Spleen (tissue), 13 donors: ENCODE measurements around the gene CLEC4E. TPM values are rescaled to one million over a fixed set of nuclear protein-coding genes. Genes with fewer than 3 reads are reported as not detected.
"Not testable (repeated sequence)": the region's sequence is repeated elsewhere in the genome, so short reads cannot be mapped to it uniquely, and the experiment has no call there.

Experiments
- DNase-seq: peaks from one replicate; pipeline ENCODE4 v3.0.0-alpha.2; 2020
- H3K27ac ChIP-seq, 8 donors: fragments of 200-600 bp; sonication (generic) in 7 of 8; 1 replicate in 4 of 8; 2 replicates in 4 of 8; pipeline versions ENCODE4 v1.5.0 to v1.8.0; 2016 to 2021; ENCODE audit warnings: inconsistent platforms in 4 of 8, mild to moderate bottlenecking in 4 of 8, moderate library complexity in 1 of 8
- H3K27me3 ChIP-seq, 7 donors: fragments of 200-600 bp; sonication (generic) in 6 of 7; replicated peaks in 1 of 7; 1 replicate in 4 of 7; 2 replicates in 3 of 7; pipeline versions ENCODE4 v1.5.0 to v1.8.0; 2016 to 2021; ENCODE audit warnings: inconsistent platforms in 3 of 7, mild to moderate bottlenecking in 1 of 7
- H3K36me3 ChIP-seq, 6 donors: fragments of 200-600 bp; sonication (generic) in 5 of 6; 1 replicate in 4 of 6; 2 replicates in 2 of 6; pipeline versions ENCODE4 v1.5.0 to v1.8.0; 2016 to 2021; ENCODE audit warnings: inconsistent platforms in 2 of 6
- H3K4me1 ChIP-seq, 6 donors: fragments of 200-600 bp; sonication (generic) in 5 of 6; 1 replicate in 3 of 6; 2 replicates in 3 of 6; pipeline versions ENCODE4 v1.5.0 to v1.8.0; 2016 to 2021; ENCODE audit warnings: inconsistent platforms in 3 of 6
- H3K4me3 ChIP-seq, 8 donors: fragments of 200-600 bp; sonication (generic) in 7 of 8; 1 replicate in 4 of 8; 2 replicates in 4 of 8; pipeline versions ENCODE4 v1.5.0 to v1.8.0; 2016 to 2021; ENCODE audit warnings: inconsistent platforms in 4 of 8, mild to moderate bottlenecking in 4 of 8, moderate library complexity in 2 of 8
- H3K9me3 ChIP-seq, 8 donors: fragments of 200-600 bp; sonication (generic) in 7 of 8; 1 replicate in 4 of 8; 2 replicates in 4 of 8; pipeline versions ENCODE4 v1.5.0 to v1.8.0; 2016 to 2021; ENCODE audit warnings: inconsistent platforms in 4 of 8
- POLR2A ChIP-seq, 3 donors: fragments of 450-650 bp; IDR thresholded peaks; one replicate each; pipeline ENCODE4 v1.5.1; 2017; ENCODE audit warnings: antibody characterized with exemption in 3 of 3, mild to moderate bottlenecking in 1 of 3
- POLR2AphosphoS5 ChIP-seq, 3 donors: sonication (generic); formaldehyde crosslinking; IDR thresholded peaks; one replicate each; pipeline ENCODE4 v1.5.1; 2017; ENCODE audit warnings: antibody characterized with exemption in 3 of 3
- WGBS, 5 donors: extraction: QIAGEN DNeasy Blood & Tissue Kit in 3 of 5; methylation state at CpG; one replicate each; pipeline versions ENCODE4 v1.1.5 to v1.1.7; 2013 to 2018; 5-methylcytosine and 5-hydroxymethylcytosine counted together
- intact Hi-C: fragments of 100-400 bp; cut with DNase I; formaldehyde crosslinking; loops from one replicate; pipeline ENCODE4 v1.15.0; 2023; ENCODE audit warnings: low total_unique reads
- long read RNA-seq, 2 donors: transcript quantifications; one replicate each; lab custom pipeline, GENCODE V29; 2026
- polyA plus RNA-seq, 3 donors: library from polyadenylated mRNA; stranded (reverse); fragments of 200-250 nt; gene quantifications; one replicate each; pipeline ENCODE4 v1.2.1, GENCODE V29; 2013
- total RNA-seq, 7 donors: library from RNA; depleted of rRNA in 3 of 7; stranded (reverse); fragments of >200 nt in 3 of 7; fragmentation: NEBNext Ultra II Directional in 4 of 7; extraction: Animal tissue kit (Norgen Biotek cat#: 25700) in 4 of 7; gene quantifications; one replicate each; pipeline versions ENCODE4 v1.1.0 to v1.2.1, GENCODE V29; 2016 to 2021
- TF ChIP-seq, protein P1 (sequence below), 11 experiments: fragments of 200-600 bp in 7 of 11; fragments of 450-650 bp in 4 of 11; sonication (generic) in 4 of 11; IDR thresholded peaks in 8 of 11; conservative IDR thresholded peaks in 3 of 11; 1 replicate in 7 of 11; 2 replicates in 4 of 11; pipeline versions ENCODE4 v1.4.0 to v1.8.0; 2016 to 2021; ENCODE audit warnings: antibody characterized with exemption in 11 of 11, inconsistent platforms in 4 of 11, mild to moderate bottlenecking in 1 of 11
- donor health status: healthy with polysubstance abuse.
- donor health status: DM: no; HTN: no; CAD: no; lungs with moderate emphysema.
- donor health status: DM: no; HTN: no; CAD: no.
- donor health status: Bipolar disorder and iron deficiency.
- donor health status: healthy.
- donor health status: DM: no; HTN: no; CAD: no.
- donor health status: DM: yes; HTN: yes; CAD: no.

Gene CLEC4E
- total RNA-seq (10 to 100 TPM; 12.6 to 55.0 (median 28.8) TPM), polyA plus RNA-seq (10 to 100 TPM in 2 of 3 donors, 1 to 10 TPM in 1; 7.4 to 24.1 (median 12.3) TPM)
- long read RNA-seq, donor 1 = 0 reads
- long read RNA-seq, donor 2 = 0 reads

DNA sequence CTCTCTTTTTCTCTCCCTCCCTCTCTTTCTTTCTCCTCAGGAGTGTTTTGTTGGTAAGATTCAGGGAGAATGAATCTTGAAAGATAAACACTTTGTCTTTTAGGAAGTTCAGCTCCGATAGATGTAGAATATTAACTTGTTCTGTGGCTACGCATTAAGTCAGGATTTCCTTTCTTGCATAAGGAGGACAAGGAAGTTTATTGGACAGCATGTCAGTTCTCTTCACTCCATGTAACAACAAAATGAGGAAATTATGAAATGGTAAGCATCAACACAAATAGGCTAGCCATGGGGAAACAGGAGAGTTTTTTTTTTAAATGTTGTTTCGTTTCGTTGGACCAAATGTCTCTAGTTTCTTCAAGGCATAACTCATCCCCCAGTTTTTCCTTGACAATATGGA, at the start of gene CLEC4E:
TSS of gene CLEC4E (minus strand) at position 75 of the 400 bp plus-strand sequence. CDS start 108 bp downstream, outside the sequence.
- H3K9me3 ChIP-seq, DNase-seq: not testable (repeated sequence)
- H3K4me3 ChIP-seq = peak within 1 kb of the TSS in 5 of 8 donors; percentile 18 to 54 (median 29)
- 16 to 32% (median 19%) methylated on average over 4 of the region's 4 CpGs for WGBS, 5 donors
- peaks cover 0 to 37% (median 11%) of the 10 kb centered on the region in 6 donors for H3K4me1 ChIP-seq
- peak within 1 kb of the TSS in 7 of 8 donors; percentile 42 to 89 (median 73) for H3K27ac ChIP-seq
- H3K36me3 ChIP-seq = peaks cover 0 to 35% (median 0%) of the 10 kb centered on the region in 6 donors
- intact Hi-C loops = loop anchor here (5.0 kb wide), 1 partner anchor 66 kb away; no protein-coding TSS in a partner anchor
- H3K27me3 ChIP-seq = peaks cover 0 to 32% (median 0%) of the 10 kb centered on the region in 7 donors

GRCh38 chr12:8589679-8590078, 49.0 kb upstream of the CLEC4E start:
- Histone ChIP-seq H3K36me3 (no peaks in the 10 kb centered on the region), H3K9me3 (no peaks in the 10 kb centered on the region), H3K4me1 (peaks cover 0 to 10% (median 0%) of the 10 kb centered on the region in 6 donors), H3K27ac (no peak overlapping the region), H3K27me3 (no peaks in the 10 kb centered on the region), H3K4me3 (no peak overlapping the region)
- TF ChIP-seq POLR2A (IDR thresholded peaks at IDR 0.05) (no peak), POLR2AphosphoS5 (IDR thresholded peaks at IDR 0.05) (no peak)
- TF ChIP-seq, protein P1, sequence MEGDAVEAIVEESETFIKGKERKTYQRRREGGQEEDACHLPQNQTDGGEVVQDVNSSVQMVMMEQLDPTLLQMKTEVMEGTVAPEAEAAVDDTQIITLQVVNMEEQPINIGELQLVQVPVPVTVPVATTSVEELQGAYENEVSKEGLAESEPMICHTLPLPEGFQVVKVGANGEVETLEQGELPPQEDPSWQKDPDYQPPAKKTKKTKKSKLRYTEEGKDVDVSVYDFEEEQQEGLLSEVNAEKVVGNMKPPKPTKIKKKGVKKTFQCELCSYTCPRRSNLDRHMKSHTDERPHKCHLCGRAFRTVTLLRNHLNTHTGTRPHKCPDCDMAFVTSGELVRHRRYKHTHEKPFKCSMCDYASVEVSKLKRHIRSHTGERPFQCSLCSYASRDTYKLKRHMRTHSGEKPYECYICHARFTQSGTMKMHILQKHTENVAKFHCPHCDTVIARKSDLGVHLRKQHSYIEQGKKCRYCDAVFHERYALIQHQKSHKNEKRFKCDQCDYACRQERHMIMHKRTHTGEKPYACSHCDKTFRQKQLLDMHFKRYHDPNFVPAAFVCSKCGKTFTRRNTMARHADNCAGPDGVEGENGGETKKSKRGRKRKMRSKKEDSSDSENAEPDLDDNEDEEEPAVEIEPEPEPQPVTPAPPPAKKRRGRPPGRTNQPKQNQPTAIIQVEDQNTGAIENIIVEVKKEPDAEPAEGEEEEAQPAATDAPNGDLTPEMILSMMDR (IDR thresholded peaks at IDR 0.05 in 8 of 11, conservative IDR thresholded peaks at IDR 0.05 in 3 of 11) = no peak
- intact Hi-C loops = no loop called here
- 82 to 91% (median 88%) methylated on average over 7 of the region's 7 CpGs for WGBS, 5 donors
- DNase-seq = no peak

DNA sequence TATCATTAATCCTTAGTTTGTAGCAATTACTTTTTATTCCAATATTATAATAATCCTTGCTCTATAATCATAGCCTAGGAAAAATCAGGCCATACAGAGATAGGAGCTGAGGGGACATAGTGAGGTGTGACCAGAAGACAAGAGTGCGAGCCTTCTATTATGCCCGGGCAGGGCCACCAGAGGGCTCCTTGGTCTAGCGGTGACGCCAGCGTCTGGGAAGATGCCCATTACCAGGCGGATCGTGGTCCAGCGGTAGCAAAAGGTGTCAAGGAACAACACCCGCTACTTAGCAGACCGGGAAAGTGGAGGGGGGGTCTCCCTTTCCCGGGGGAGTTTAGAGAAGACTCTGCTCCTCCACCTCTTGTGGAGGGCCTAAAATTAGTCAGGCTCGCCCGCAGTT, 43.8 kb upstream of the CLEC4E start:
- H3K36me3 ChIP-seq, H3K4me3 ChIP-seq, DNase-seq, intact Hi-C loops, H3K27me3 ChIP-seq, H3K27ac ChIP-seq, H3K4me1 ChIP-seq, H3K9me3 ChIP-seq: not testable (repeated sequence)
- 87 to 94% (median 91%) methylated on average over 13 of the region's 13 CpGs for WGBS, 5 donors

- intact Hi-C loops = no loop called here
- WGBS, 5 donors = 60 to 70% (median 64%) methylated on average over 7 of the region's 7 CpGs
- no peaks in the 10 kb centered on the region for H3K27me3 ChIP-seq
- no peak overlapping the region for H3K4me3 ChIP-seq
- H3K36me3 ChIP-seq = no peaks in the 10 kb centered on the region
- TF ChIP-seq, protein P1 (IDR thresholded peaks at IDR 0.05 in 8 of 11, conservative IDR thresholded peaks at IDR 0.05 in 3 of 11) = no peak
- no peak for TF ChIP-seq POLR2A (IDR thresholded peaks at IDR 0.05)
- TF ChIP-seq POLR2AphosphoS5 (IDR thresholded peaks at IDR 0.05) = no peak
- no peak for DNase-seq
- no peaks in the 10 kb centered on the region for H3K4me1 ChIP-seq
- no peak overlapping the region for H3K27ac ChIP-seq
- no peaks in the 10 kb centered on the region for H3K9me3 ChIP-seq
Measured at GRCh38 chr12:8584004-8584403, 43.3 kb upstream of the CLEC4E start.

- Histone ChIP-seq H3K4me1 (no peaks in the 10 kb centered on the region), H3K4me3 (no peak overlapping the region), H3K9me3 (no peaks in the 10 kb centered on the region), H3K36me3 (no peaks in the 10 kb centered on the region), H3K27me3 (no peaks in the 10 kb centered on the region), H3K27ac (no peak overlapping the region)
- TF ChIP-seq, protein P1 (IDR thresholded peaks at IDR 0.05 in 8 of 11, conservative IDR thresholded peaks at IDR 0.05 in 3 of 11) = no peak
- TF ChIP-seq POLR2AphosphoS5 (IDR thresholded peaks at IDR 0.05) (no peak), POLR2A (IDR thresholded peaks at IDR 0.05) (no peak)
- 71 to 80% (median 75%) methylated on average over 9 of the region's 9 CpGs for WGBS, 5 donors
- no peak for DNase-seq
- intact Hi-C loops = no loop called here
Measured at GRCh38 chr12:8581098-8581784, 40.5 kb upstream of the CLEC4E start.
